ENCODE measurements around the gene CAMTA1.

The CAMTA1 gene

DNA sequence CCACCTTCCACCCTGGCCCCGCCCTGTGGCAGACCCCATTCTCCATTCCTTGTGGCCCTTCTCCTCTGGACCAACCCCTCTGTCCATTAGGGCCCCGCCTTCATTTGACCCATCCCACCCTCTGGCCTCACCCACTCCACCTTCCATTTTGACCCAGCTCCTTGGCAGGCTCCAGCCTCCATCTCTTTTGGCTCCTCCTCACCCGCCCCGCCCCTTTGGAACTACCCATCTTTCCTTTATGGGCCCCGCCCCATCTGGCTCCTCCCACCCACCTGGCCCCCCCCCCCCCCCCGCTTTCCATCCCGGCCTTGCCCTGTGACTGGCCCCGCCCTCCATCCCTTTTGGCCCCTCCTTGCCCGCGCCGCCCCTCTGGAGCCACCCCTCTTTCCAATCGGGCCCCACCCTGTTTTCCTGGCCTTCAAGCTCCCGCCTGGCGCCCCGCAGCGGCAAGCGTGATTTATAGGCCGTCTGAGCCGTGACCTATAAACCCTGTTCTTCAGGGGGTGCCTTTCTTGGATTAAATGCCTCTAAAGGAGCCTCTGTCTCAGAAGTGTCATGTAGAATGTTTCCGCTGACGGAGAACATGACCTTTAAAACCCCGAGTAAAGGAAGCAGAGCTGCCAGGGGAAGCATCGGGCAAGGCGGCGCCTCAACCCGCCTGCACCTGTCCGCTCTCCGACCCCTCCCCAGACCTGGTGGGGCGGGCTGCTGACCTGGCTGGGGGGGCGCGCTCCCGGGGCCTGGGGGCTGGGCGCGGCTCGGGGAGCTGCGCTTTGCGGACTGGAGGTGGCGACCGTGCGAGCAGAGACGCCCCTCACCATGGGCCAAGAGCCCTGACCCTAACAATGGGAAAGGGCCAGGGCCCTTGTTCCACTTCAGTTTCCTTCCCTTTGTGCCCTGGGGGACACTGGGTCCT lies 178.0 kb downstream of the CAMTA1 start (continued):
- TF ChIP-seq ZNF521 (tag by site-specific recombination; IDR thresholded peaks at IDR 0.05) (no peak), ZNF184 (tag by site-specific recombination; IDR thresholded peaks at IDR 0.05) (0 out of 2 replicates have a peak, but pooled peaks have one; percentile 21), MEIS1 (CRISPR knock-in tag; IDR thresholded peaks at IDR 0.05; ENCODE audit: borderline replicate concordance) (no peak)

DNA sequence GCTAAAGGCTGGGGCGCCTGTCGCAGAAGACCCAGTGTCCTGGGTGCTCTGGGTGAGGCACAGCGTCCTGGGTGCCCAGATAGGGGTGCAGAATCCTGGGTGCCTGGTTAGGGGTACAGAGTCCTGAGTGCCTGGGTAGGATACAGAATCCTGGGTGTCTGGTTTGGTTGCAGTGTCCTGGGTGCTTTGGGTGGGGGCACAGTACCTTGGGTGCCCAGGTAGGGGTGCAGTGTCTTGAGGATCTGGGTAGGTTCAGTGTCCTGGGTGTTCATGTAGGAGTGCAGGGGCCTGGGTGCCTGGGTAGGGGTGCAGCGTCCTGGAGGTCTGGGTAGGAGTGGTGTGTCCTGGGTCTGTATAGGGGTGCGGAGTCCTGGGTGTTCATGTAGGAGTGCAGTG lies 178.7 kb downstream of the CAMTA1 start:
- no peak overlapping the region for H3K4me3 ChIP-seq (ENCODE audit: low read depth, low read length)
- peaks cover 23% of the 10 kb centered on the region for H3K4me1 ChIP-seq (ENCODE audit: control insufficient read depth, insufficient read depth, low read length)
- peak; percentile 48; the same call in 1 of the 2 replicates for TF ChIP-seq ZNF600 (tag by site-specific recombination; IDR thresholded peaks at IDR 0.05)
- no peak for TF ChIP-seq ZBTB8A (tag by site-specific recombination; IDR thresholded peaks at IDR 0.05)
- peak; percentile 61 for TF ChIP-seq ZBTB20 (tag by site-specific recombination; IDR thresholded peaks at IDR 0.05)
- no peak for TF ChIP-seq ZXDB (tag by site-specific recombination; IDR thresholded peaks at IDR 0.05)
- TF ChIP-seq ZFP3 (tag by site-specific recombination; IDR thresholded peaks at IDR 0.05; ENCODE audit: low read depth) = peak; percentile 49; the same call in 1 of the 2 replicates
- TF ChIP-seq ZNF792 (tag by site-specific recombination; IDR thresholded peaks at IDR 0.05) = no peak
- TF ChIP-seq, protein P1, sequence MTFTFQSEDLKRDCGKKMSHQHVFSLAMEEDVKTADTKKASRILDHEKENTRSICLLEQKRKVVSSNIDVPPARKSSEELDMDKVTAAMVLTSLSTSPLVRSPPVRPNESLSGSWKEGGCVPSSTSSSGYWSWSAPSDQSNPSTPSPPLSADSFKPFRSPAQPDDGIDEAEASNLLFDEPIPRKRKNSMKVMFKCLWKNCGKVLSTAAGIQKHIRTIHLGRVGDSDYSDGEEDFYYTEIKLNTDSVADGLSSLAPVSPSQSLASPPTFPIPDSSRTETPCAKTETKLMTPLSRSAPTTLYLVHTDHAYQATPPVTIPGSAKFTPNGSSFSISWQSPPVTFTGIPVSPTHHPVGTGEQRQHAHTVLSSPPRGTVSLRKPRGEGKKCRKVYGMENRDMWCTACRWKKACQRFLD (tag by site-specific recombination; IDR thresholded peaks at IDR 0.05) = no peak
- TF ChIP-seq, protein P2, sequence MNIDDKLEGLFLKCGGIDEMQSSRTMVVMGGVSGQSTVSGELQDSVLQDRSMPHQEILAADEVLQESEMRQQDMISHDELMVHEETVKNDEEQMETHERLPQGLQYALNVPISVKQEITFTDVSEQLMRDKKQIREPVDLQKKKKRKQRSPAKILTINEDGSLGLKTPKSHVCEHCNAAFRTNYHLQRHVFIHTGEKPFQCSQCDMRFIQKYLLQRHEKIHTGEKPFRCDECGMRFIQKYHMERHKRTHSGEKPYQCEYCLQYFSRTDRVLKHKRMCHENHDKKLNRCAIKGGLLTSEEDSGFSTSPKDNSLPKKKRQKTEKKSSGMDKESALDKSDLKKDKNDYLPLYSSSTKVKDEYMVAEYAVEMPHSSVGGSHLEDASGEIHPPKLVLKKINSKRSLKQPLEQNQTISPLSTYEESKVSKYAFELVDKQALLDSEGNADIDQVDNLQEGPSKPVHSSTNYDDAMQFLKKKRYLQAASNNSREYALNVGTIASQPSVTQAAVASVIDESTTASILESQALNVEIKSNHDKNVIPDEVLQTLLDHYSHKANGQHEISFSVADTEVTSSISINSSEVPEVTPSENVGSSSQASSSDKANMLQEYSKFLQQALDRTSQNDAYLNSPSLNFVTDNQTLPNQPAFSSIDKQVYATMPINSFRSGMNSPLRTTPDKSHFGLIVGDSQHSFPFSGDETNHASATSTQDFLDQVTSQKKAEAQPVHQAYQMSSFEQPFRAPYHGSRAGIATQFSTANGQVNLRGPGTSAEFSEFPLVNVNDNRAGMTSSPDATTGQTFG (tag by site-specific recombination; IDR thresholded peaks at IDR 0.05; ENCODE audit: borderline replicate concordance) = no peak
- no peak for TF ChIP-seq ZNF211 (tag by site-specific recombination; IDR thresholded peaks at IDR 0.05; ENCODE audit: low read depth)
- TF ChIP-seq ZNF423 (tag by site-specific recombination; IDR thresholded peaks at IDR 0.05) = 0 out of 2 replicates have a peak, but pooled peaks have one; percentile 56
- TF ChIP-seq, protein P3, sequence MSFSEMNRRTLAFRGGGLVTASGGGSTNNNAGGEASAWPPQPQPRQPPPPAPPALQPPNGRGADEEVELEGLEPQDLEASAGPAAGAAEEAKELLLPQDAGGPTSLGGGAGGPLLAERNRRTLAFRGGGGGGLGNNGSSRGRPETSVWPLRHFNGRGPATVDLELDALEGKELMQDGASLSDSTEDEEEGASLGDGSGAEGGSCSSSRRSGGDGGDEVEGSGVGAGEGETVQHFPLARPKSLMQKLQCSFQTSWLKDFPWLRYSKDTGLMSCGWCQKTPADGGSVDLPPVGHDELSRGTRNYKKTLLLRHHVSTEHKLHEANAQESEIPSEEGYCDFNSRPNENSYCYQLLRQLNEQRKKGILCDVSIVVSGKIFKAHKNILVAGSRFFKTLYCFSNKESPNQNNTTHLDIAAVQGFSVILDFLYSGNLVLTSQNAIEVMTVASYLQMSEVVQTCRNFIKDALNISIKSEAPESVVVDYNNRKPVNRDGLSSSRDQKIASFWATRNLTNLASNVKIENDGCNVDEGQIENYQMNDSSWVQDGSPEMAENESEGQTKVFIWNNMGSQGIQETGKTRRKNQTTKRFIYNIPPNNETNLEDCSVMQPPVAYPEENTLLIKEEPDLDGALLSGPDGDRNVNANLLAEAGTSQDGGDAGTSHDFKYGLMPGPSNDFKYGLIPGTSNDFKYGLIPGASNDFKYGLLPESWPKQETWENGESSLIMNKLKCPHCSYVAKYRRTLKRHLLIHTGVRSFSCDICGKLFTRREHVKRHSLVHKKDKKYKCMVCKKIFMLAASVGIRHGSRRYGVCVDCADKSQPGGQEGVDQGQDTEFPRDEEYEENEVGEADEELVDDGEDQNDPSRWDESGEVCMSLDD (tag by site-specific recombination; IDR thresholded peaks at IDR 0.05) = 0 out of 2 replicates have a peak, but pooled peaks have one; percentile 15
- H3K36me3 ChIP-seq (ENCODE audit: control insufficient read depth in 2 of 2, insufficient read depth in 1 of 2, low read length in 2 of 2) = no peaks in the 10 kb centered on the region
- POLR2A ChIA-PET = no interaction called here
- CTCF ChIA-PET = no interaction called here
- H3K27ac ChIP-seq (ENCODE audit: extremely low read depth, low read depth, low read length) = no peak overlapping the region; the same call in 1 of the 2 replicates
- no peaks in the 10 kb centered on the region for H3K9me3 ChIP-seq (ENCODE audit: control insufficient read depth, insufficient read depth, low read depth, low read length)

Measured in HEK293 (cell line).